Body of pancreas (tissue), 4 donors: ENCODE measurements around the gene GNRH2.

Experiments
- CTCF ChIP-seq, 7 experiments: fragments of 450-650 bp in 4 of 7; fragments of 200-600 bp in 3 of 7; sonication (generic) in 3 of 7; IDR thresholded peaks; one replicate each; pipeline ENCODE4 v1.5.1; 2016 to 2019; ENCODE audit warnings: antibody characterized with exemption in 7 of 7
- POLR2A ChIP-seq, 3 donors: fragments of 450-650 bp; IDR thresholded peaks; one replicate each; pipeline ENCODE4 v1.6.1; 2016; ENCODE audit warnings: antibody characterized with exemption in 3 of 3, mild to moderate bottlenecking in 2 of 3

GRCh38 chr20:3082955-3083952, 39.8 kb downstream of the GNRH2 start:
- TF ChIP-seq POLR2A (IDR thresholded peaks at IDR 0.05) (no peak), CTCF (IDR thresholded peaks at IDR 0.05) (no peak)
